Lower leg skin (tissue), 3 donors: Measurements from ENCODE around the gene P2RX2.

Source experiments
- CTCF ChIP-seq, 3 donors: fragments of 450-650 bp; IDR thresholded peaks; one replicate each; pipeline ENCODE4 v1.5.1; 2016; ENCODE audit warnings: antibody characterized with exemption in 3 of 3, mild to moderate bottlenecking in 3 of 3, moderate library complexity in 2 of 3
- POLR2A ChIP-seq, 2 donors: fragments of 450-650 bp; IDR thresholded peaks; one replicate each; pipeline ENCODE4 v1.6.1; 2016 to 2017; ENCODE audit warnings: antibody characterized with exemption in 2 of 2, mild to moderate bottlenecking in 1 of 2, moderate library complexity in 1 of 2

GRCh38 chr12:132664206-132665148, 45.9 kb downstream of the P2RX2 start:
- TF ChIP-seq CTCF (IDR thresholded peaks at IDR 0.05) (no peak), POLR2A (IDR thresholded peaks at IDR 0.05) (no peak)
